Spleen (tissue), 11 donors: Measurements from ENCODE around the gene OR3A2. TPM values are rescaled to one million over a fixed set of nuclear protein-coding genes. Genes with fewer than 3 reads are reported as not detected.
"Not testable (repeated sequence)": the region's sequence is repeated elsewhere in the genome, so short reads cannot be mapped to it uniquely, and the experiment has no call there.

Experiments used
- DNase-seq: peaks from one replicate; pipeline ENCODE4 v3.0.0-alpha.2; 2020
- H3K27ac ChIP-seq, 8 donors: fragments of 200-600 bp; sonication (generic) in 7 of 8; 1 replicate in 4 of 8; 2 replicates in 4 of 8; pipeline versions ENCODE4 v1.5.0 to v1.8.0; 2016 to 2021; ENCODE audit warnings: inconsistent platforms in 4 of 8, mild to moderate bottlenecking in 4 of 8, moderate library complexity in 1 of 8
- H3K27me3 ChIP-seq, 7 donors: fragments of 200-600 bp; sonication (generic) in 6 of 7; replicated peaks in 1 of 7; 1 replicate in 4 of 7; 2 replicates in 3 of 7; pipeline versions ENCODE4 v1.5.0 to v1.8.0; 2016 to 2021; ENCODE audit warnings: inconsistent platforms in 3 of 7, mild to moderate bottlenecking in 1 of 7
- H3K36me3 ChIP-seq, 6 donors: fragments of 200-600 bp; sonication (generic) in 5 of 6; 1 replicate in 4 of 6; 2 replicates in 2 of 6; pipeline versions ENCODE4 v1.5.0 to v1.8.0; 2016 to 2021; ENCODE audit warnings: inconsistent platforms in 2 of 6
- H3K4me1 ChIP-seq, 6 donors: fragments of 200-600 bp; sonication (generic) in 5 of 6; 1 replicate in 3 of 6; 2 replicates in 3 of 6; pipeline versions ENCODE4 v1.5.0 to v1.8.0; 2016 to 2021; ENCODE audit warnings: inconsistent platforms in 3 of 6
- H3K4me3 ChIP-seq, 8 donors: fragments of 200-600 bp; sonication (generic) in 7 of 8; 1 replicate in 4 of 8; 2 replicates in 4 of 8; pipeline versions ENCODE4 v1.5.0 to v1.8.0; 2016 to 2021; ENCODE audit warnings: inconsistent platforms in 4 of 8, mild to moderate bottlenecking in 4 of 8, moderate library complexity in 2 of 8
- H3K9me3 ChIP-seq, 8 donors: fragments of 200-600 bp; sonication (generic) in 7 of 8; 1 replicate in 4 of 8; 2 replicates in 4 of 8; pipeline versions ENCODE4 v1.5.0 to v1.8.0; 2016 to 2021; ENCODE audit warnings: inconsistent platforms in 4 of 8
- CTCF ChIP-seq, 11 experiments: fragments of 200-600 bp in 7 of 11; fragments of 450-650 bp in 4 of 11; sonication (generic) in 4 of 11; IDR thresholded peaks in 8 of 11; conservative IDR thresholded peaks in 3 of 11; 1 replicate in 7 of 11; 2 replicates in 4 of 11; pipeline versions ENCODE4 v1.4.0 to v1.8.0; 2016 to 2021; ENCODE audit warnings: antibody characterized with exemption in 11 of 11, inconsistent platforms in 4 of 11, mild to moderate bottlenecking in 1 of 11
- POLR2A ChIP-seq, 3 donors: fragments of 450-650 bp; IDR thresholded peaks; one replicate each; pipeline ENCODE4 v1.5.1; 2017; ENCODE audit warnings: antibody characterized with exemption in 3 of 3, mild to moderate bottlenecking in 1 of 3
- POLR2AphosphoS5 ChIP-seq, 3 donors: sonication (generic); formaldehyde crosslinking; IDR thresholded peaks; one replicate each; pipeline ENCODE4 v1.5.1; 2017; ENCODE audit warnings: antibody characterized with exemption in 3 of 3
- WGBS, 5 donors: extraction: QIAGEN DNeasy Blood & Tissue Kit in 3 of 5; methylation state at CpG; one replicate each; pipeline versions ENCODE4 v1.1.5 to v1.1.7; 2013 to 2018; 5-methylcytosine and 5-hydroxymethylcytosine counted together
- intact Hi-C: fragments of 100-400 bp; cut with DNase I; formaldehyde crosslinking; loops from one replicate; pipeline ENCODE4 v1.15.0; 2023; ENCODE audit warnings: low total_unique reads
- polyA plus RNA-seq, 3 donors: library from polyadenylated mRNA; stranded (reverse); fragments of 200-250 nt; gene quantifications; one replicate each; pipeline ENCODE4 v1.2.1, GENCODE V29; 2013
- total RNA-seq, 7 donors: library from RNA; depleted of rRNA in 3 of 7; stranded (reverse); fragments of >200 nt in 3 of 7; fragmentation: NEBNext Ultra II Directional in 4 of 7; extraction: Animal tissue kit (Norgen Biotek cat#: 25700) in 4 of 7; gene quantifications; one replicate each; pipeline versions ENCODE4 v1.1.0 to v1.2.1, GENCODE V29; 2016 to 2021
- donor health status: healthy with polysubstance abuse.
- donor health status: DM: no; HTN: no; CAD: no; lungs with moderate emphysema.
- donor health status: DM: no; HTN: no; CAD: no.
- donor health status: Bipolar disorder and iron deficiency.
- donor health status: healthy.
- donor health status: DM: no; HTN: no; CAD: no.
- donor health status: DM: yes; HTN: yes; CAD: no.

OR3A2 gene
- total and polyA plus RNA-seq, 10 donors, result 0.23 to 1.6 (median 0.30) TPM; not detected in 7

- TF ChIP-seq POLR2AphosphoS5 (IDR thresholded peaks at IDR 0.05), result no peak
- no peak for TF ChIP-seq CTCF (IDR thresholded peaks at IDR 0.05 in 8 of 11, conservative IDR thresholded peaks at IDR 0.05 in 3 of 11)
- no peak for TF ChIP-seq POLR2A (IDR thresholded peaks at IDR 0.05)
- Histone ChIP-seq H3K4me3 (no peak overlapping the region), H3K27ac (no peak overlapping the region), H3K9me3 (no peaks in the 10 kb centered on the region), H3K4me1 (no peaks in the 10 kb centered on the region), H3K36me3 (no peaks in the 10 kb centered on the region), H3K27me3 (peaks cover 0 to 20% (median 0%) of the 10 kb centered on the region in 7 donors)
- WGBS, 5 donors, result 79 to 87% (median 84%) methylated on average over 5 of the region's 5 CpGs
- no peak for DNase-seq
- intact Hi-C loops, result no loop called here
Observed at GRCh38 chr17:3415610-3416009, 29.5 kb upstream of the OR3A2 start.

- H3K4me1 ChIP-seq, DNase-seq, H3K27ac ChIP-seq, H3K4me3 ChIP-seq, H3K36me3 ChIP-seq, intact Hi-C loops: not testable (repeated sequence)
- peaks cover 0 to 20% (median 16%) of the 10 kb centered on the region in 8 donors for H3K9me3 ChIP-seq
- peaks cover 0 to 40% (median 0%) of the 10 kb centered on the region in 7 donors for H3K27me3 ChIP-seq
- WGBS, 5 donors, result 22 to 31% methylated on average over 1 to 4 of the region's 16 CpGs; no CpG with 5 or more reads in 3 of the 5 donors
Observed at GRCh38 chr17:3412216-3412615, 26.1 kb upstream of the OR3A2 start.

DNA sequence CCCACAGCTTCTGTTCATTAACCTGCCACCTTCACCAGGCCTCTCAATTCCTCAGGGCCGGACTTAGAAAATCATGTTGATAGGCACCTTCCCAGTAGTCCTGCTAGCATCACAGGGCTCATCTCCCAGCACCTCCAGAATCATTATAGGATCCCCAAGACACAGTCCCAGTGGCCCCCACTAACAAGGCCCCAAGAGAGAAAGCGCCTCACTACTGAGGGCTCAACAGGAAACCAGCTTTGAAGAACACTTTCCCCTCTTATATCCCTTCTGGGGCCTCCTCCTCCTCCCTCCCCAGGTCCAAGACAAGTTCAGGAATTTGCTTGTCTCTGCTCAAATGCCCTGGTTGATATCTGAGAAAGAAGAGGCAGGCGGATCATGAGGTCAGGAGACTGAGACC is 25.0 kb upstream of the OR3A2 start, which contains the start of gene OR3A3:
Gene OR3A3, plus strand, starts transcription at position 301 of the 400 bp plus-strand sequence.
- Histone ChIP-seq H3K27ac (no peak within 1 kb of the TSS), H3K4me1 (no peaks in the 10 kb centered on the region), H3K27me3 (peaks cover 0 to 40% (median 0%) of the 10 kb centered on the region in 7 donors), H3K9me3 (peaks cover 0 to 32% (median 23%) of the 10 kb centered on the region in 8 donors), H3K36me3 (no peaks in the 10 kb centered on the region), H3K4me3 (no peak within 1 kb of the TSS)
- DNase-seq, result no peak
- WGBS, 5 donors, result 70 to 82% (median 77%) methylated on average over 3 of the region's 3 CpGs
- intact Hi-C loops, result no loop called here
- TF ChIP-seq CTCF (IDR thresholded peaks at IDR 0.05 in 8 of 11, conservative IDR thresholded peaks at IDR 0.05 in 3 of 11), result no peak
- no peak for TF ChIP-seq POLR2A (IDR thresholded peaks at IDR 0.05)
- TF ChIP-seq POLR2AphosphoS5 (IDR thresholded peaks at IDR 0.05), result no peak

DNA sequence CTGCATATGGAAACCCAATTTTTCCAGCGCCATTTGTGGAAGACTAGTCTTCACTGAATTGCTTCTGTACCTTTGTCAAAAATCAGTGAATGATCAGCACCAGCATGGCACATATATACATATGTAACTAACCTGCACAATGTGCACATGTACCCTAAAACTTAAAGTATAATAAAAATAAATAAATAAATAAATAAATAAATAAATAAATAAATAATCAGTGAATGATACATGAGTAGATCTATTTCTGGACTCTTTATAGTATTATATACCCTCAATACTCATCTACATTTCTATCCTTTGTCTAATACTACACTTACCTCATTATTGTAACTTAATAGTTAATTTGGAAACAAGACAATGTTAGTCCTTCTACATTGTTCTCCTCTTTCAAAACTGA is 17.7 kb upstream of the OR3A2 start:
- H3K36me3 ChIP-seq, H3K4me1 ChIP-seq, intact Hi-C loops, H3K27me3 ChIP-seq, DNase-seq, H3K27ac ChIP-seq, H3K4me3 ChIP-seq: not testable (repeated sequence)
- H3K9me3 ChIP-seq, result peaks cover 0 to 30% (median 24%) of the 10 kb centered on the region in 8 donors
- 56 to 86% (median 82%) methylated on average over 1 of the region's 1 CpG for WGBS, 5 donors

DNA sequence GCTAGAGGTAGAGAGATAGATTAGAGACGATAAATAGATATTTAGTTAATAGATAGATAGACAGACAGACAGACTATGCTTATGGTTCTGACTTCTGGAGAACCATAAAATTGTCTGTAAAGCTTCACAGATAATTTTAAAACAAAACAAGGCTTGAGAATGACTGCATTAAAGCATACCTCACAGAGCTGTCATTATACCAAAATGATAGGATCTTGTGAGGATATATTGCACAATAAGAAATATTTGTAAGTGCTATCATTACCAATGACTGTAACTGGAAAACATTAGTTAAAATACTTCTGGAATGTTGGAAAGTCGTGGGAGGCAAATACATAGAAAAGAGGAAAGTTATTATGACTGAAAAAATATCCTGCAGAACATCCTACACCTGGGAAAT is 15.7 kb upstream of the OR3A2 start:
- intact Hi-C loops, result no loop called here
- H3K4me1 ChIP-seq, result no peaks in the 10 kb centered on the region
- H3K27ac ChIP-seq, result no peak overlapping the region
- no peak overlapping the region for H3K4me3 ChIP-seq
- TF ChIP-seq CTCF (IDR thresholded peaks at IDR 0.05 in 8 of 11, conservative IDR thresholded peaks at IDR 0.05 in 3 of 11) (no peak), POLR2AphosphoS5 (IDR thresholded peaks at IDR 0.05) (no peak), POLR2A (IDR thresholded peaks at IDR 0.05) (no peak)
- DNase-seq, result no peak
- no peaks in the 10 kb centered on the region for H3K36me3 ChIP-seq
- peaks cover 0 to 9% (median 6%) of the 10 kb centered on the region in 8 donors for H3K9me3 ChIP-seq
- 52 to 63% (median 60%) methylated on average over 2 of the region's 2 CpGs for WGBS, 5 donors
- peaks cover 0 to 2% (median 0%) of the 10 kb centered on the region in 7 donors for H3K27me3 ChIP-seq
